KG1 (cell line): ENCODE measurements around the gene TMEM179.

Experiments used
- DNase-seq: peaks from one replicate; lab custom pipeline; 2025; lab: John Stamatoyannopoulos, UW

The TMEM179 gene

DNA sequence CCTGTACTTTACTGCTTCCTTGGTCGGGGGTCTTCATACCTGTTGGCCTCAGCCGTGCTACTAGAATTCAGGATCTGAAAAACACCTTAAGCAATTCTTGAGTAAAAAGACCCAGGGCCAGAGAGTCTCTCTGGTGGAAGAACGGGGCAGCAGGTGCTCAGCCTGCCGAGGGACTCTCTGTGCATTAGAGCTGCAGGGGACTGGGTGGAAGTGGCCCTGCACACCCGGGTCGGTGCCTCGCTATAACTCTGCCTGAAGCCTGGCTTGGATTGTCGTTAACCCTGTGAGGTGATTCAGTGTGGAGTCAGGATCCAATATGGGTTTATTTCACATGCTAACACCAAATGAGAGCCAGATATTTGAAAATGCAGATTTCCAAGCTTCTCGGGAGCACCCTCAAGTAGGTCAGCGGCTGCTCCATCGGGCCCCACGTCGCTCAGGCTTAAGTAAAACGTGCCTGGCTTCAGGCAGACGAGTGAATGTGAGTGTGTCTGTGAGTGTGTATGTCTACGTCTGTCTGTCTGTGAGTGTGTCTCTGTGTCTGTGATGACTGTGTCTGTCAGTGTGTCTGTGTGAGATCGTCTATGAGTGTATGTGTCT lies 60.1 kb downstream of the TMEM179 start:
- no peak for DNase-seq

DNA sequence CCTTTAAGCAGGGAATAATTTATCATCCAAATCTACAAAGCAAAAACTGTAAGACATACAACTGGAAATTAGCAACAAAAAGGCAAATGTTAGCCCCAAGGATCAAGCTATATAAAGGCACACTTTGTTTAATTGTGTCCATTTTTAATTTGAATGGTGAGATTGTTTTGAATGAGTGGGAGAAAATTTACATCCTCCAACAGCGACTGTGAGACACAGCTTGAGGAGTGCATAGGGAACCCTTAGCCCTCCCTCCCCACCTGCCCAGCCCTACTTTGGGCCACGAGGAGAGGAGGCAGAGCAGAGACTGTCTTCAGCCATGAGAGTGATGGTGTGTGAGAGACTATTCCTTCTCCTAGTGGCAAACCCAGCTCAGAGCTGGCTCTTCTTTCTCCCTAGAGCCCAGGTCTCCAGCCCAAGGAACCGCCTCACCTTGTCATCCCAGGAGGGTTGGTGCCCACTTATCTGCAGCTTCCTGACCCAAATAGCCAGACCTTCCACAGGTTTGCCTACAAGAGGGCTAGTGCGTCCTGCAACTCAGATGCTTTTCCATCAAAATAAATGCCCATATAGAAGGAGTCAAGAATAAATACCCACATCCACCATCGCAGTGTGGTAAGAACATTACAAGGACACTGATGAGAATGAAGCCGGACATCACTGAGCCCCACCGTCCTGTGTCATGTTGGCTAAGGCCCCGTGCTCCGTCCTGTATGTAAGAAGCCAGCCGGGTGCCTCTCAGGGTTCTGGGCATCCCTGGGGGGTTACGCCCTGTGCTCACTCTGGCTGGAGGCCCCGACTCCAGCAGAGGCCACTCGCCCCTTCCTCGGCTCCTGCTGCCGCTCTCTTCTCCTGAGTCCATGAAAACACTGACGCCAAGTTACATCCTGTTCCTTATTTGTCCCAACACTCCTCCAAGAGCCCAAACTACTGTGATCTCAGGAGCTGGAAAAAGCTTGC lies 61.4 kb downstream of the TMEM179 start:
- DNase-seq, result no peak

- DNase-seq, result no peak
These were observed 62.6 kb downstream of the TMEM179 start for GRCh38 chr14:104541905-104542465.
